NCI-H510A treated with DMSO at 0.1 percent for 48 hours (cell line): ENCODE measurements around the gene ARHGAP30.
A peak's percentile ranks its signal among the peaks of the same experiment; 100 is the strongest.

ENCODE experiments used
- DNase-seq: peaks from one replicate; lab custom pipeline; 2025; lab: John Stamatoyannopoulos, UW

The ARHGAP30 gene

GRCh38 chr1:161091093-161091492 lies 21.4 kb upstream of the ARHGAP30 start:
- DNase-seq = no peak

GRCh38 chr1:161090617-161091016 lies 20.9 kb upstream of the ARHGAP30 start:
- DNase-seq = no peak

- DNase-seq = no peak
Observed at GRCh38 chr1:161089938-161090337, 20.2 kb upstream of the ARHGAP30 start.

- peak; percentile 48 for DNase-seq
Observed at GRCh38 chr1:161089251-161089924, 19.7 kb upstream of the ARHGAP30 start, which contains the start of gene NECTIN4. Gene NECTIN4 (minus strand): TSS chr1:161089558. CDS start chr1:161089296, 262 bp downstream.

GRCh38 chr1:161088587-161089110 lies 19.0 kb upstream of the ARHGAP30 start:
- no peak for DNase-seq

DNA sequence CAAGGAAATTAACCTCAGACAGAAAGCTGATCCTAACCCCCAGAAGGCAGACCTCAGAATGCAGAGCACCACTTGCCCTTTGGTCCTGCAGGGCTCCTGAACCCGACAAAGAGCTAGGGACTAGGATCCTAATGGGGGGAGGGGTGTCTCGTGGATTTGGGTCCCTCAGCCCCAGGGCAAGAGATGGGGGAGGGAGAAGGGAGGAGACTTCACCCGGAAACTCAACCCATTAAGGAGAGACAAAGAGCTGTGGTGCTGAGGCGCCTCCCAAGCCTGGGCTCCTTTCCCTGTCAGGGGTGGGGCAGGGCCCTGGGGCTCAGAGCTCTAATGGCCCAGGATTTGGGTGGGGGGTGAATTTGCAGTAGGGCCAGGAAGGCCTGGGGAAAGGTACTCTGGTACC lies 16.8 kb upstream of the ARHGAP30 start:
- no peak for DNase-seq

DNA sequence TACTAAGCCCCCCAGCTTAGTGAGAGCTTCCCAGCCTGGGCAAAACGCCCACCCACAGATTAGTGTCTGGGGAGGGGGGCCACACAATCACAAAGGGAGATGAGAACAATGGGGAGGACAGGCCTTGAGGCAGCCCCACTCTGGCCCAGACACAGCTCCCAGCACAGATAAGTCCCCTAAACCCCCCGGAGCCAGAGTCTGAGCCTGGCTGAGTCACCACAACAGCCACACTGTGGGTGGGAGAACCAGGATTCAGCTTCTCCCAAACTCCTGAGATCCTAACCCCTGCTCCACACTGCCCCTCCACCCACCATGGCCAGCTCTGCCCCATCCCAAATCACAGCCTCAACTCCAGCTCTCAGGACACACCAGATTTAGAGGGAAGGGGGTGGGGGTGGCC lies 15.5 kb upstream of the ARHGAP30 start:
- DNase-seq = no peak

DNA sequence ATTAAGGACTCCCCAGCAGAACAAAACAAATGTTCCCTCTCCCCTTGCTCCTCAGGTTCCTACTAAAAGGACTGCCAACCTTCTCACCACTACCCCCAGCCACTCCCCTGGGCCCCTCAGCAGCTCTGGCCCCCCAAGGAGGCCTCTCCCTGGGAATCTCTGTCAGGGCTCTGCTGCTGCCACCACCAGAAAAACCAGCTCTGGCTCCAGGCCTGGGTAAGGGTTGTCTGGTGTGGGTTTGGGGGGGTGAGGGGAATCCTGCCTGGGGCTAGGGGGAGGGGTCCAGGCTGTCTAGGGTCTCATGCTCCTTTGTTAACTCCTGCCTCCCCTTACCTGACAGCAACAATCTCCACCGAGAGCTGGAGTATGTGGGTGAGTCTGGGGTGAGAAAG lies 14.9 kb upstream of the ARHGAP30 start:
- DNase-seq = no peak

DNA sequence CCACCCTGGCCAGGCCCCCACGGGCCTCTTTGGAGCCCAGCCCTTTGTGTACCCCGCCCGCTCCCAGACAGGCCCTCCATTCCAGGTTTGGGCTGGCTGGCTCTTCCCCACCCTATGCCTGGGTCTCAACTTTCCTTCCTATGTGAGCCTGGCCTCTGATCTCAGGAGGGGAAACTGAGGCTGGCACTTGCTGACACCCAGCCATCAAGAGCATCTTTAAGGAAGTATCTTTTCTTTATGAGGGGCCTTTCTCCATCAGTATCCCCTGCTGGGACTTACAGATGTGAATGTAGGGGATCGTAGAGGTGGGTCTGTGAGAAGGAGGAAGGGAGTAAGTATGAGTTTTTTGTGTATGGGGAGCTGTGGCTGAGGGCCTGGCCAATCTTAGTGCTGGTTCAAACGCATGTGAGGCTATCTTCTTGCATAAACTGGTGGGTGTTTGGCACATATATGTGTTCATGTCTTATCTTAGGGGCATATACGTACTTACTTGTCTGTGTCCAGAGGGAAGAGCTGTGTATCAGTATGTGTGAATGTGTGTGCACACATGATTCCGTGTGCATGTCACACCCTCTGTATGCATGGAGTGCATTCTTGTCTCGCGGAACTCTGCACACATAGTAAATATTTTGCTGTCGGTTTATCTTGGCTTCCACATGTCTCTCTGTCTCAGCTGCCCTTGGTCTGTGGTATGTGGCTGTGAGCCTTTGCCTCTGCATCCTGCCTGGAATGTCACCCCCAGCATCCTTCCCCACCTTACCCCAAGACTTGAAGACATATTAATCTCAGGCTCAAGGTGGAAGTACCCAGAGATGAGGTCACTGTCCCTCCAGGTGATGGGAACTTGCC lies 14.3 kb upstream of the ARHGAP30 start:
- DNase-seq = no peak

DNA sequence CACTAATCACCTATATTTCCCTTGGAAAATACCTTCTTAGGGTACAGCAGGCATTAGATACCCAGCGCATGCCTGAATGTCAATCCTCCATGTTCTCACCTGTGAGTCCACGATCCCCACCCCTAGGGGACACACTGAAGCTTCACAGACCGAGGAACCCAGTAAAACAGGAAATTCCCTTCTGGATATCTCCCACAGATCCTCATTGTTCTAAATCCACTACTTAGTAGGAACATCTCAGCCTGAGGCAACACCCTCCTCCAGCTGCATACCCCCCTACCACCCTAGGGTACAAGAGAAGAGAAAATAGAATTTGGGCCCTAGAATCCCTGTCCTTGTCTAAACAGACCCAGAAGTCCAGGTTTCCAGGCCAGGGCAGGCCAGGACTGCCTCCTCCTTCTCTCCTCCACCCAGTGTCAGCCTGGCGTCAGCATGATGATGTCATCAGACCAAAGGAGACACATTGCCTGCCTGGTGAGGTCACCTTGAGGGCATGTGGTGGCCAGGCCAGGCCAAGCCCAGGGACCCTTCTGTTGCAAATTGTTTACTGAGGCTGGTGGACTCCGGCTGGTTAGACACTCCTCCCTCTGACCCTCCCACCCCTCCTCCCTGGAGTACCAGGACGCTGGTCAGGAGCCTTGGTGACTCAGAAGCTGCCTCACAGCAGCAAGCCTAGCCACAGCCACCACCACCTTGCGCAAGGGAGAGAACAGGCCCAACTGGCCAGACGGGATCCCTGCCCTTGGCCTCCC lies 13.5 kb upstream of the ARHGAP30 start:
- no peak for DNase-seq

- DNase-seq = no peak
Observed at GRCh38 chr1:161082483-161082882, 12.8 kb upstream of the ARHGAP30 start.

DNA sequence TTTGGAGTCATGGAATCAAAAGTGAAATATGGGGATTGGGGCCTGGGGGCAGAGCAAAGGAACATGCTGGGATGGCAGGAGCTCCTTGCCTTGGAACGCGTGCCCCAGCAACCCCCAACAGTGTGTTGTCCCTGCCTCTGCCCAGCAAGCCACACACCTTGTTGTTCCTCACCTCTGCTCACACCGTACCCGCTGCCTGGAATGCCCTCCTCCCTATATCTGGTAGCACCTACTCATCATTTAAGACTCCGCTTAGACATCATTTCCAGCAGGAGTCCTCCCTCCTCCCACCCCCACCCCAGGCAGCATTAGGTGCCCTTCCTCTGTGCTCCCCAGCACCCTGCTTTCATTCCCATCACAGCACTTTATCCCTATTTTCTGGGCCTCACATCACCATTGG lies 11.8 kb upstream of the ARHGAP30 start:
- no peak for DNase-seq

- no peak for DNase-seq
Observed at GRCh38 chr1:161080441-161081405, 11.0 kb upstream of the ARHGAP30 start.

DNA sequence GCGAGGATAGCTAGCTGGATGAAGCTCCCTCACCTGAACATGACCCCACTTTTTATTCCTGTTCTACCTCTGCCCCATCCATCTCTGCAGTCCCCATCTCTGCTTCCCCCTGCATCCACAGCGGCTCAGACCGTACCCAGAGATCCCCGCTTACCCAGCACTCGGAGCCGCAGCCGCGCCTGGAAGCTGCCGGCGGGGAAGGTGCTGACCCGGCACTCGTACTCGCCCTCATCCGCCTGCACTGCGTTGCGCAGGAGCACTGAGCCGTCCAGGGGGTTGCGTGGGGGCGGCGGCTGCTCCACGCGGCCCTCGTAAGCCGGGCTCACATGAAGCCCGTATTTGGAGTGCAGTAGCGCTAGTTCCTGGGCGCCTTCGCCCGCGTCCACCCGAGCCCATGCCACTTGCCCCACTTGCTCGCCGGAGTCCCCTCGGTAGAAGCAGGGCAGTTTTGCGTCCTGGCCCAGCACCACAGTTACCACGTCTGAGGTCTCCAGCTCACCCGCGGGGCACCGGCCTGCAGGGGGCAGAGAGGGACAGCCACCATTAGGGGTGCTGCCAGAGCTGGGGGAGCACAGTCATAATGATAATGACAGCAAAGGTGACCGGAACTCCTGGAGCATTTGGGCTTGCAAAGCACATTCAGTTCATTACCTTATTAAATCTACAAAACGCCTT lies 9.9 kb upstream of the ARHGAP30 start:
- no peak for DNase-seq

DNA sequence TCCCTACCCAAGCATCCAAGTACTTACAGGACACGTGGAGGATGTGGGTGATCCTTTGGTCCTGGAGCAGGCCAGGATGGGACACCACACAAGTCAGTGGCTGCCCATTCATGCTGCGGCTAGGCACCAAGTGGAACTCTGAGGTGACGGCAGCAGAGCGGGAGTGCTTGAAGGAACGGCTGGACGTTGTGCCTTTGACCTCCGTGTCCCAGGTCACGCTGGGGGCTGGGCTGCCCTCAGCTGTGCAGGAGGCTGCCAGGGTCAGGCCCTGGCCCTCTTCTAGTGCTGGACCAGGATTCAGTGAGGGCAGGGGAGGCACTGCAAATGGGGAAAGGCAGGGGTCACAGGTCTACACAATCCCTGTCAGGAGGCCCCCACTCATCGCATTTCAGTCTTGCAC lies 7.7 kb upstream of the ARHGAP30 start:
- no peak for DNase-seq

DNA sequence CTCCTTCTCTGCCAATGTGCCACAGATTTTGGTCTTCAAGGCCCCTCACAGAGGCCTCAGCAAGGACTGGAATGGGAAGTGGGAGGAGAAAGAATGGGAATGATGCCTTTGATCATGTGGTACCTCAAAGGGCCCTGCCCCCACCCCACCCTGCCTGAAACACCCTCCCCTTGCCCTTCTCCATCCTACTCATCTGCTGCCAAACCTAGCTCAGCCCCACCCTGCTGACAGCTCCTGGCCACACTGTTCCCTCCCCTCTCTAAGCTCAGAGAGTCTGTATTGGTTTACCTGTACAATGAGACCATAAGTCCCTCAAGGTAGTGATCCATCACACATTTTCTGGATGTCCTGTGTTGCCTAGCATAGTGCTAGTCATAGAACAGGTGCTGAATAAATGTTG lies 6.7 kb upstream of the ARHGAP30 start:
- no peak for DNase-seq

GRCh38 chr1:161074676-161075368 lies 5.1 kb upstream of the ARHGAP30 start:
- no peak for DNase-seq

- no peak for DNase-seq
Observed at GRCh38 chr1:161073474-161074121, 3.9 kb upstream of the ARHGAP30 start.

- no peak for DNase-seq
Observed at GRCh38 chr1:161072751-161073449, 3.2 kb upstream of the ARHGAP30 start.
